Aorta (tissue), 5 donors: Measurements from ENCODE around the gene UGGT1. TPM values are rescaled to one million over a fixed set of nuclear protein-coding genes. Genes with fewer than 3 reads are reported as not detected.

ENCODE experiments used
- ATAC-seq: fragments of 200-7000 bp; cut with Tn5 transposase; one replicate; pipeline ENCODE4 v1.9.1; 2022; ENCODE audit warnings: moderate library complexity; ENCODE audit not compliant: low FRiP score
- DNase-seq, 2 donors: peaks; one replicate each; pipeline ENCODE4 v3.0.0-alpha.2; 2020
- H3K27ac ChIP-seq, 2 donors: one replicate each; pipeline ENCODE4 v1.5.1; 2013; ENCODE audit warnings: low read length in 2 of 2, mild to moderate bottlenecking in 2 of 2, moderate library complexity in 2 of 2, control low read depth in 1 of 2, inconsistent platforms in 1 of 2, low read depth in 1 of 2
- H3K27me3 ChIP-seq, 2 donors: one replicate each; pipeline ENCODE4 v1.6.1; 2013; ENCODE audit warnings: control low read depth in 1 of 2, low read length in 1 of 2, mild to moderate bottlenecking in 1 of 2, moderate library complexity in 1 of 2; ENCODE audit not compliant: insufficient read depth in 2 of 2, control insufficient read depth in 1 of 2
- H3K36me3 ChIP-seq, 2 donors: one replicate each; pipeline ENCODE4 v1.6.1; 2013; ENCODE audit warnings: control low read depth in 1 of 2, low read length in 1 of 2, mild to moderate bottlenecking in 1 of 2; ENCODE audit not compliant: insufficient read depth in 2 of 2, control insufficient read depth in 1 of 2
- H3K4me1 ChIP-seq, 2 donors: one replicate each; pipeline ENCODE4 v1.6.1; 2013; ENCODE audit warnings: low read length in 2 of 2, control low read depth in 1 of 2, mild to moderate bottlenecking in 1 of 2, moderate library complexity in 1 of 2; ENCODE audit not compliant: insufficient read depth in 2 of 2, control insufficient read depth in 1 of 2
- H3K4me3 ChIP-seq, 2 donors: one replicate each; pipeline ENCODE4 v1.5.1; 2013; ENCODE audit warnings: low read length in 2 of 2, control low read depth in 1 of 2, mild to moderate bottlenecking in 1 of 2
- H3K9me3 ChIP-seq: one replicate; pipeline ENCODE4 v1.6.1; 2013; ENCODE audit warnings: mild to moderate bottlenecking, low read length; ENCODE audit not compliant: control insufficient read depth
- WGBS, 2 donors: extraction: QIAGEN DNeasy Blood & Tissue Kit; methylation state at CpG; one replicate each; pipeline ENCODE4 v1.1.7; 2013; 5-methylcytosine and 5-hydroxymethylcytosine counted together
- intact Hi-C, 2 donors: fragments of 100-400 bp; cut with DNase I; formaldehyde crosslinking; loops; one replicate each; pipeline versions ENCODE4 v1.14.2 to v1.15.0; 2022
- polyA plus RNA-seq, 2 donors: library from polyadenylated mRNA; stranded (reverse); fragments of 200-250 nt; gene quantifications; one replicate each; pipeline ENCODE4 v1.2.3, GENCODE V29; 2013
- total RNA-seq, 2 donors: library from RNA; stranded (reverse); fragmentation: NEBNext Ultra II Directional; extraction: Animal tissue kit (Norgen Biotek cat#: 25700); gene quantifications; one replicate each; pipeline ENCODE4 v1.2.1, GENCODE V29; 2021
- donor health status: healthy with polysubstance abuse.
- donor health status: Bipolar disorder and iron deficiency.
- donor health status: DM: no; HTN: no; CAD: no.
- donor health status: DM: no; HTN: no; CAD: no.
- donor health status: DM: yes; HTN: yes; CAD: no.

The UGGT1 gene
- total and polyA plus RNA-seq, 4 donors, result 3.0 to 39.2 (median 24.1) TPM

DNA sequence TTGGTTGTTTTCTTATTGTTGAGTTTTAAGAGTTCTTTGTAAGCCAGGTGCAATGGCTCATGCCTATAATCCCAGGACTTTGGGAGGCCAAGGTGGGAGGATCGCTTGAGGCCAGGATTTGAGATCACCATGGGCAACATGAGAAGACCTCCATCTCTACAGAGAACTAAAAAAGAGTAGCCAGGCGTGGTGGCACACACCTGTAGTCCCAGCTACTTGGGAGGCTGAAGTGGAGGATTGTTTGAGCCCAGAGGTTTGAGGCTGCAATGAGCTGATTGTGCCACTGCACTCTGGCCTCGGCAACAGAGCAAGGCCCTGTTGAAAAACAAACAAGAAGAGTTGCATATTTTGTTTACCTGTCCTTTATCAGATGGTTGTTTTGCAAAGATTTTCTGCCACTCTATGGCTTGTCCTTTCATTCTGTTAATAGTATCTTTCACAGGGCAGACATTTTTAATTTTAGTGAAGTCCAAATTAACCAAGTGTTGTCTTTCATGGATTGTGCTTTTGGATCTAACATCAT lies 46.2 kb downstream of the UGGT1 start:
- DNase-seq, result no peak
- Histone ChIP-seq H3K4me1 (no peaks in the 10 kb centered on the region), H3K27me3 (no peaks in the 10 kb centered on the region), H3K9me3 (no peaks in the 10 kb centered on the region), H3K4me3 (no peak overlapping the region), H3K36me3 (peaks cover 16 to 17% of the 10 kb centered on the region in 2 donors), H3K27ac (no peak overlapping the region)
- 98% methylated on average over 3 of the region's 3 CpGs for WGBS, 2 donors
- intact Hi-C loops, result no loop called here
- ATAC-seq, result no peak

DNA sequence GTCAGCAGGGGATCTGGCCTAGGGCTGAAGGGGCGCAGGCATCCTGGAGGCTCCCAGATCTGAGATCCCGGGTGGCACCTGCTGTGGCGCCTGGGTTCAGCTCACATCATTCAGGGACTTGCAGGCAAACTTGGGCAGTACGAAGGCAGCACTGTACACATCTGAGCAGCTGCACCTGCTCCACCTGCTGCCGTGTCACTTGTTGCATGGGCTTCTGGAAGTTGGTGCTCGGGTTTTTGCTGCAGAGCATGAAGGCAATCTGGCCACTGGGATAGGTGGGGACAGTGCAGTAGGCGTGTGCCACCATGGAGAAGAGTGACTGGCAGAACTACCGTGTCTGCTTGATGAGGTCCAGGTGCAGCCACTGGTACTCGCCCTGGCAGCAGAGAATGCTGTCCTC lies 48.6 kb downstream of the UGGT1 start:
- Histone ChIP-seq H3K27ac (no peak overlapping the region), H3K9me3 (no peaks in the 10 kb centered on the region), H3K36me3 (peaks cover 6 to 14% of the 10 kb centered on the region in 2 donors), H3K27me3 (no peaks in the 10 kb centered on the region), H3K4me3 (no peak overlapping the region), H3K4me1 (no peaks in the 10 kb centered on the region)
- DNase-seq, result no peak
- 94 to 95% methylated on average over 9 of the region's 9 CpGs for WGBS, 2 donors
- no peak for ATAC-seq
- intact Hi-C loops, result no loop called here

DNA sequence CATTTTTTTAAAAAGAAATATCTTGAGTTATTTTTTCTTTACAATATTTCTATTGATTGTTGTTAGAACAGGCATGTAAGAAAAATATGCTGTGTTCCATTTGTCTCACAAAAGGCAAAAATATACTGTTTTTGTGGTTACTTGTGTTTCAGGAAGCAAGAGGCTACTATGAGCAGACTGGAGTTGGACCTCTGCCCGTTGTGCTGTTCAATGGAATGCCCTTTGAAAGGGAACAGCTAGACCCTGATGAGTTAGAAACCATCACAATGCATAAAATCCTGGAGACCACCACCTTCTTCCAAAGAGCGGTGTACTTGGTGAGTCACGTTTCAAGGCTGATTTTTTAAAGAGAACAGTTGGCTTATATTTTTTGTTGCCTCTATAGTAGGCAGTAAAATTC lies 54.7 kb downstream of the UGGT1 start:
- 85 to 88% methylated on average over 3 of the region's 3 CpGs for WGBS, 2 donors
- no peak overlapping the region for H3K27ac ChIP-seq
- H3K9me3 ChIP-seq, result no peaks in the 10 kb centered on the region
- ATAC-seq (no peak), DNase-seq (no peak)
- H3K27me3 ChIP-seq, result no peaks in the 10 kb centered on the region
- H3K4me1 ChIP-seq, result no peaks in the 10 kb centered on the region
- peaks cover 10% of the 10 kb centered on the region in 2 donors for H3K36me3 ChIP-seq
- intact Hi-C loops, result no loop called here
- H3K4me3 ChIP-seq, result no peak overlapping the region

DNA sequence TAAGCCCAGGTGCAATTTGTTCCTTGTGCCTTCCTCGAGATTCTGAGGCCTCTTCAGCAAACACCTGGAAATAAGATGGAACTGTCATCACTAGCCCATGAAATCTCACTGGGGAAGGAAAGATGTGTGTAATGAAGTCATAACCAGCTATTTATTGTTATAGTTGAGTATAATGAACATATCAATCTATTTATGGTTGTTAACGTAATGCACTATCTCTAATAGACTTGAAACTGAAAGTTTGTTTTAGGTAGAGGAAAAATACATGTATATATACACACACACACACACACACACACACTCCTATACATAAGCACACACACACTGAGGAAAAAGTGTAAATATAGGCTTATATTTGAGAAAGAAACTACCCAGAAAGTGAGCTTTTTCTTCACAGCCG lies 62.8 kb downstream of the UGGT1 start:
- no peak overlapping the region for H3K27ac ChIP-seq
- no peaks in the 10 kb centered on the region for H3K9me3 ChIP-seq
- H3K36me3 ChIP-seq, result peaks cover 4 to 8% of the 10 kb centered on the region in 2 donors
- ATAC-seq (no peak), DNase-seq (no peak)
- intact Hi-C loops, result no loop called here
- H3K4me1 ChIP-seq, result no peaks in the 10 kb centered on the region
- WGBS, 2 donors, result 88 to 90% methylated on average over 3 of the region's 3 CpGs
- no peak overlapping the region for H3K4me3 ChIP-seq
- H3K27me3 ChIP-seq, result no peaks in the 10 kb centered on the region

DNA sequence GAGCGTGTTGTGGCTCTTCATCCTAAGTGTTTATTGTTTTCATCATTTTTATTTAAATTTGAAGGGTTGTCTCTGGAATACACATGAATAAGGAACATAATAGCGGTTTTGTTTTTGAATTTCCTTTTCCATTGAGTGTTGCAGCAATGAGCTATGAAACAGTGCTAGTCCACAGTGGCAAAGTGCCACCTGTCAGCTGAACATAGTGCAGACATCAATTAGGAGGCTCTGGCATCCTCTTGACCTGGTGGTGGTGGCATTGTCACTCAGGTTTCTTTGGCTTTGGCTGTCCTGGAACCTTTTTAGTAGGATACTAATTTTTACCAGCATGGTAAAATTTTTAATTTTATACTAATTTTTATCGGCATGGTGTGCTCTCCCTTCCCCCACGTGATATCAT lies 63.2 kb downstream of the UGGT1 start:
- H3K4me1 ChIP-seq, result no peaks in the 10 kb centered on the region
- DNase-seq (no peak), ATAC-seq (no peak)
- intact Hi-C loops, result no loop called here
- no peak overlapping the region for H3K4me3 ChIP-seq
- H3K27ac ChIP-seq, result no peak overlapping the region
- H3K36me3 ChIP-seq, result peaks cover 4 to 8% of the 10 kb centered on the region in 2 donors
- no peaks in the 10 kb centered on the region for H3K9me3 ChIP-seq
- H3K27me3 ChIP-seq, result no peaks in the 10 kb centered on the region
- WGBS, 2 donors, result 78 to 82% methylated on average over 4 of the region's 4 CpGs

- H3K36me3 ChIP-seq, result peaks cover 4 to 9% of the 10 kb centered on the region in 2 donors
- no peaks in the 10 kb centered on the region for H3K27me3 ChIP-seq
- DNase-seq (no peak), ATAC-seq (no peak)
- no peaks in the 10 kb centered on the region for H3K4me1 ChIP-seq
- no peak overlapping the region for H3K4me3 ChIP-seq
- intact Hi-C loops, result no loop called here
- 24 to 29% methylated on average over 9 of the region's 9 CpGs for WGBS, 2 donors
- no peaks in the 10 kb centered on the region for H3K9me3 ChIP-seq
- H3K27ac ChIP-seq, result no peak overlapping the region
Observed at GRCh38 chr2:128155970-128156369, 65.0 kb downstream of the UGGT1 start.

GRCh38 chr2:128156812-128157211 lies 65.8 kb downstream of the UGGT1 start:
- H3K27me3 ChIP-seq, result no peaks in the 10 kb centered on the region
- H3K4me1 ChIP-seq, result no peaks in the 10 kb centered on the region
- no peak overlapping the region for H3K4me3 ChIP-seq
- peaks cover 4 to 10% of the 10 kb centered on the region in 2 donors for H3K36me3 ChIP-seq
- H3K27ac ChIP-seq, result no peak overlapping the region
- WGBS, 2 donors, result 96 to 97% methylated on average over 3 of the region's 3 CpGs
- no peak for DNase-seq
- intact Hi-C loops, result no loop called here
- no peaks in the 10 kb centered on the region for H3K9me3 ChIP-seq
- no peak for ATAC-seq

- Histone ChIP-seq H3K27ac (no peak overlapping the region), H3K4me1 (no peaks in the 10 kb centered on the region), H3K36me3 (peaks cover 4 to 8% of the 10 kb centered on the region in 2 donors), H3K27me3 (no peaks in the 10 kb centered on the region), H3K9me3 (no peaks in the 10 kb centered on the region), H3K4me3 (no peak overlapping the region)
- intact Hi-C loops, result no loop called here
- 93 to 94% methylated on average over 3 of the region's 3 CpGs for WGBS, 2 donors
- DNase-seq, result no peak
- no peak for ATAC-seq
Observed at GRCh38 chr2:128157644-128158043, 66.6 kb downstream of the UGGT1 start.

DNA sequence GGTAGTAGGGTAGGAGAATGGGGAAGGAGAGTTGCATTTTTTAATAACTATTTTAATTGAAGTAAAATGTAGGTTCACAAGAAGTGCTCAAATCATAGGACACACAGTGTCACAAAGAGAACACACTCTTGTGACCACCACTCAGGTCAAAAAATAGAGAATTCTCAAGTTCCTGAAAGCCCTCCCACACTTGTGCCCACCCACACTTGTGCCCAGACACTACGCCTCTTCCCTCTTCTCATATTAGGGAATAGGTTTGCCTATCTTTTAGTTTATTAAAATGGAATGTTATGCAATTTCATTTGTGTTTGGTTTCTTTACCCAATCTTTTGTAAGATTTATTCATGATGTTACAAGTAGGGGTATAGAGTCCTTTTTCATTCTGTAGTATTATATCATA lies 67.2 kb downstream of the UGGT1 start:
- intact Hi-C loops, result no loop called here
- WGBS, 2 donors, result 98 to 100% methylated on average over 1 of the region's 1 CpG
- ATAC-seq, result no peak
- Histone ChIP-seq H3K9me3 (no peaks in the 10 kb centered on the region), H3K36me3 (peaks cover 4 to 10% of the 10 kb centered on the region in 2 donors), H3K27me3 (no peaks in the 10 kb centered on the region), H3K4me3 (no peak overlapping the region), H3K27ac (no peak overlapping the region), H3K4me1 (no peaks in the 10 kb centered on the region)
- no peak for DNase-seq
